B cell (primary cell): ENCODE measurements around the gene IL17B. TPM values are rescaled to one million over a fixed set of nuclear protein-coding genes. Genes with fewer than 3 reads are reported as not detected.

ENCODE experiments used
- ATAC-seq: fragments of 200-7000 bp; cut with Tn5 transposase; one replicate; pipeline ENCODE4 v1.10.0; 2021; ENCODE audit warnings: low read depth, mild to moderate bottlenecking, moderate number of reproducible peaks, moderate library complexity
- CTCF ChIA-PET: fragments of 350-600 bp; sonication (Branson Sonifier 250); formaldehyde crosslinking; loops from one replicate; lab custom pipeline; 2021; ENCODE audit warnings: antibody characterized with exemption, inconsistent platforms; lab: Charles Lee
- POLR2A ChIA-PET: fragments of 350-600 bp; sonication (Branson Sonifier 250); formaldehyde crosslinking; loops from one replicate; lab custom pipeline; 2021; ENCODE audit warnings: antibody characterized with exemption; lab: Charles Lee
- DNase-seq: peaks from one replicate; pipeline ENCODE4 v3.0.0; 2013
- H2AFZ ChIP-seq: 2 replicates; pipeline ENCODE4 v1.6.1; 2012; ENCODE audit warnings: mild to moderate bottlenecking, low read depth, low read length; ENCODE audit not compliant: insufficient read depth, poor library complexity, severe bottlenecking
- H3K27ac ChIP-seq, 2 donors: 1 replicate in 1 of 2; 2 replicates in 1 of 2; pipeline ENCODE4 v1.5.1; 2012 to 2013; ENCODE audit warnings: low read length in 2 of 2, mild to moderate bottlenecking in 2 of 2, moderate library complexity in 1 of 2
- H3K27me3 ChIP-seq, 4 experiments: fragments of 200-600 bp in 1 of 4; sonication (generic) in 1 of 4; replicated peaks in 1 of 4; 1 replicate in 2 of 4; 2 replicates in 2 of 4; pipeline versions ENCODE4 v1.6.1 to v1.7.0; 2013 to 2016; ENCODE audit warnings: low read length in 3 of 4, mild to moderate bottlenecking in 2 of 4, mixed read lengths in 1 of 4, moderate library complexity in 1 of 4; ENCODE audit not compliant: insufficient read depth in 4 of 4, control insufficient read depth in 3 of 4; ENCODE audit errors: control extremely low read depth in 1 of 4
- H3K36me3 ChIP-seq, 2 experiments: replicated peaks in 1 of 2; 1 replicate in 1 of 2; 2 replicates in 1 of 2; pipeline versions ENCODE4 v1.6.1 to v1.7.1; 2013; ENCODE audit warnings: low read length in 1 of 2; ENCODE audit not compliant: insufficient read depth in 2 of 2, control insufficient read depth in 1 of 2; ENCODE audit errors: control extremely low read depth in 1 of 2, extremely low read depth in 1 of 2
- H3K4me1 ChIP-seq, 2 donors: fragments of 200-600 bp in 1 of 2; sonication (generic) in 1 of 2; 1 replicate in 1 of 2; 2 replicates in 1 of 2; pipeline versions ENCODE4 v1.5.1 to v1.6.1; 2013 to 2017; ENCODE audit warnings: low read length in 2 of 2; ENCODE audit not compliant: control insufficient read depth in 2 of 2, insufficient read depth in 2 of 2
- H3K4me2 ChIP-seq: replicated peaks from 2 replicates; pipeline ENCODE3; 2012; ENCODE audit warnings: mild to moderate bottlenecking, low read depth, low read length; ENCODE audit not compliant: poor library complexity, severe bottlenecking
- H3K4me3 ChIP-seq, 5 experiments: fragments of 200-600 bp in 1 of 5; sonication (generic) in 1 of 5; 1 replicate in 3 of 5; 2 replicates in 2 of 5; pipeline versions ENCODE4 v1.5.1 to v1.7.0; 2011 to 2016; ENCODE audit warnings: low read length in 4 of 5, mild to moderate bottlenecking in 4 of 5, low read depth in 2 of 5, control low read depth in 1 of 5, moderate library complexity in 1 of 5; ENCODE audit not compliant: insufficient read depth in 1 of 5; ENCODE audit errors: control extremely low read depth in 1 of 5, extremely low read depth in 1 of 5
- H3K79me2 ChIP-seq: fragments of 200-600 bp; sonication (generic); one replicate; pipeline ENCODE4 v1.6.0; 2016; ENCODE audit warnings: low read length; ENCODE audit not compliant: control insufficient read depth, insufficient read depth
- H3K9ac ChIP-seq: fragments of 200-600 bp; sonication (generic); 2 replicates; pipeline ENCODE4 v1.6.1; 2017; ENCODE audit warnings: mild to moderate bottlenecking, low read length, moderate library complexity
- H3K9me3 ChIP-seq, 3 donors: one replicate each; pipeline versions ENCODE4 v1.6.1 to v1.7.1; 2013; ENCODE audit warnings: low read length in 2 of 3; ENCODE audit not compliant: control insufficient read depth in 2 of 3, insufficient read depth in 1 of 3; ENCODE audit errors: control extremely low read depth in 1 of 3
- H4K20me1 ChIP-seq: 2 replicates; pipeline ENCODE4 v1.6.0; 2012; ENCODE audit warnings: mild to moderate bottlenecking, low read length; ENCODE audit not compliant: insufficient read depth, control insufficient read depth, poor library complexity, severe bottlenecking
- H3K27ac Mint-ChIP-seq: one replicate; pipeline ENCODE4 v1.8.0; 2021; ENCODE audit warnings: mixed read lengths
- H3K27me3 Mint-ChIP-seq: one replicate; pipeline ENCODE4 v1.8.0; 2021; ENCODE audit warnings: mixed read lengths
- H3K4me1 Mint-ChIP-seq: one replicate; pipeline ENCODE4 v1.8.0; 2021; ENCODE audit warnings: mixed read lengths
- H3K4me3 Mint-ChIP-seq: one replicate; pipeline ENCODE4 v1.8.0; 2021; ENCODE audit warnings: mixed read lengths
- H3K9me3 Mint-ChIP-seq: one replicate; pipeline ENCODE4 v1.8.0; 2022; ENCODE audit warnings: mixed read lengths; ENCODE audit not compliant: insufficient read depth
- CTCF ChIP-seq: fragments of 200-600 bp; IDR thresholded peaks from one replicate; pipeline ENCODE4 v1.8.0; 2022; ENCODE audit warnings: antibody characterized with exemption, mild to moderate bottlenecking
- EZH2 ChIP-seq: IDR thresholded peaks from 2 replicates; pipeline ENCODE4 v1.6.1; 2012; ENCODE audit warnings: borderline replicate concordance, low read depth, mild to moderate bottlenecking, moderate library complexity, low read length; ENCODE audit not compliant: insufficient read depth, poor library complexity, severe bottlenecking
- WGBS: methylation state at CpG from one replicate; pipeline ENCODE4 v1.1.5; 2013; ENCODE audit warnings: missing lambda C conversion rate; ENCODE audit not compliant: insufficient coverage; 5-methylcytosine and 5-hydroxymethylcytosine counted together
- intact Hi-C: fragments of 100-400 bp; cut with micrococcal nuclease; formaldehyde crosslinking; loops from one replicate; pipeline ENCODE4 v1.10.0; 2022
- polyA plus RNA-seq: library from polyadenylated mRNA; depleted of rRNA; stranded (reverse); fragments of >200 nt; gene quantifications from 2 replicates; pipeline ENCODE4 v1.2.3, GENCODE V29; 2012
- total RNA-seq, 2 donors: library from RNA; stranded (reverse); fragments of 120-200 nt in 1 of 2; gene quantifications; 1 replicate in 1 of 2; 2 replicates in 1 of 2; pipeline versions ENCODE4 v1.2.3 to v1.2.4, GENCODE V29; 2013 to 2022

Gene IL17B
- total and polyA plus RNA-seq, 2 donors (not counting 1 experiment from before 2014, with no cell fraction given) = not detected

- H2AFZ ChIP-seq = no peak overlapping the region
- 19% methylated on average over 12 of the region's 19 CpGs for WGBS
- no peaks in the 10 kb centered on the region for H3K9me3 ChIP-seq
- H3K27me3 ChIP-seq = peaks cover 0 to 14% (median 1%) of the 10 kb centered on the region in 4 experiments
- no peak overlapping the region for H3K9ac ChIP-seq
- POLR2A ChIA-PET = no interaction called here
- no peaks in the 10 kb centered on the region for H3K9me3 Mint-ChIP-seq
- CTCF ChIA-PET = no interaction called here
- no peak overlapping the region for H3K4me2 ChIP-seq
- H3K27ac Mint-ChIP-seq = no peak overlapping the region
- H4K20me1 ChIP-seq = no peaks in the 10 kb centered on the region
- no peak overlapping the region for H3K27ac ChIP-seq
- H3K4me1 ChIP-seq = no peaks in the 10 kb centered on the region
- no peak overlapping the region for H3K4me3 ChIP-seq
- peaks cover 30% of the 10 kb centered on the region for H3K27me3 Mint-ChIP-seq
- no peaks in the 10 kb centered on the region for H3K79me2 ChIP-seq
- H3K36me3 ChIP-seq = no peaks in the 10 kb centered on the region
- intact Hi-C loops = no loop called here
- DNase-seq (no peak), ATAC-seq (no peak)
- no peak overlapping the region for H3K4me3 Mint-ChIP-seq
- TF ChIP-seq CTCF (no peak), EZH2 (no peak)
- H3K4me1 Mint-ChIP-seq = no peaks in the 10 kb centered on the region
Measured at GRCh38 chr5:149422366-149423048, 43.4 kb upstream of the IL17B start.

GRCh38 chr5:149421834-149422233, 42.7 kb upstream of the IL17B start:
- ChIA-PET POLR2A (no interaction called here), CTCF (no interaction called here)
- Mint-ChIP-seq H3K27ac (no peak overlapping the region), H3K4me1 (no peaks in the 10 kb centered on the region), H3K4me3 (no peak overlapping the region), H3K9me3 (no peaks in the 10 kb centered on the region), H3K27me3 (peaks cover 26% of the 10 kb centered on the region)
- H3K27ac ChIP-seq = no peak overlapping the region
- intact Hi-C loops = no loop called here
- H3K9me3 ChIP-seq = no peaks in the 10 kb centered on the region
- H2AFZ ChIP-seq = no peak overlapping the region
- H3K27me3 ChIP-seq = peaks cover 0 to 9% (median 1%) of the 10 kb centered on the region in 4 experiments
- WGBS = 94% methylated on average over 3 of the region's 5 CpGs
- no peak overlapping the region for H3K4me3 ChIP-seq
- no peaks in the 10 kb centered on the region for H3K79me2 ChIP-seq
- no peak overlapping the region for H3K4me2 ChIP-seq
- H4K20me1 ChIP-seq = no peaks in the 10 kb centered on the region
- no peak for DNase-seq
- no peaks in the 10 kb centered on the region for H3K36me3 ChIP-seq
- no peak for ATAC-seq
- no peak overlapping the region for H3K9ac ChIP-seq
- TF ChIP-seq CTCF (no peak), EZH2 (no peak)
- no peaks in the 10 kb centered on the region for H3K4me1 ChIP-seq
